A673 (cell line): Measurements from ENCODE around the gene PNMA5.

Experiments used
- CTCF ChIP-seq: fragments of 300-800, 200-600 bp; sonication (generic); conservative IDR thresholded peaks from 2 replicates; pipeline ENCODE4 v1.5.1; 2017; ENCODE audit warnings: low read depth, mild to moderate bottlenecking, antibody characterized with exemption, low read length, moderate library complexity, mixed read lengths
- EZH2 ChIP-seq: fragments of 200-600 bp; sonication (generic); IDR thresholded peaks from 2 replicates; pipeline ENCODE4 v1.6.1; 2017; ENCODE audit warnings: borderline replicate concordance, low read depth, mild to moderate bottlenecking, mixed read lengths, antibody characterized with exemption, low read length; ENCODE audit not compliant: poor library complexity, severe bottlenecking

- no peak for TF ChIP-seq EZH2
- TF ChIP-seq CTCF, result no peak
These were observed 3.4 kb upstream of the PNMA5 start for GRCh38 chrX:152997337-152997736.
